Measurements from ENCODE around the gene TSPAN11. TPM values are rescaled to one million over a fixed set of nuclear protein-coding genes. Genes with fewer than 3 reads are reported as not detected.

The TSPAN11 gene
- total RNA-seq, 1 experiment from 2014 or later = not detected

DNA sequence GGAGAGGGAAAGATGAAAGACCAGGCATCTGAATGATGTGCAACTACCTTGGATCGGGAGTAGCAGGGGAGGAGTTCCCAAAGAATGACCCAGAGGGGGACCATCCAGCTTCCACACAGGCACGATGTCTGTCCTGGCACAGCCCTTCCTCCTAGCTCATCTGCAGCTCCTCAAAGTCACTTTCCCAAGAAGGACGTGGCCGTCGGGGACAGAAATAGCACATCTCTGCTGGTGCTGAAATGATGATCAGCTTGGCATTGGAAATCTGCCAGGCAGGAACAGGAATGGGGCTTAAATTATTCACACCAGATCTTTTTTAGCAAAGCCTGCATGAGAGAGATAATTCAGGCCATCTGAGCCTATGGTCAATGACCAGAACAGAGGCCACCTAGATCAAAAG lies 41.7 kb downstream of the TSPAN11 start:
- no peaks in the 10 kb centered on the region for H3K9me3 ChIP-seq
- intact Hi-C loops (cut with micrococcal nuclease; ENCODE audit: unreplicated experiment) = no loop called here
- H3K27ac Mint-ChIP-seq (ENCODE audit: unreplicated experiment) = no peak overlapping the region
- ChIA-PET CTCF (no interaction called here), POLR2A (no interaction called here)
- H3K4me3 ChIP-seq (ENCODE audit: low read depth, low read length) = no peak overlapping the region
- no peaks in the 10 kb centered on the region for H3K9me3 Mint-ChIP-seq (ENCODE audit: unreplicated experiment)
- peaks cover 11% of the 10 kb centered on the region for H3K4me1 Mint-ChIP-seq (ENCODE audit: low read depth, unreplicated experiment)
- TF ChIP-seq, protein P1, sequence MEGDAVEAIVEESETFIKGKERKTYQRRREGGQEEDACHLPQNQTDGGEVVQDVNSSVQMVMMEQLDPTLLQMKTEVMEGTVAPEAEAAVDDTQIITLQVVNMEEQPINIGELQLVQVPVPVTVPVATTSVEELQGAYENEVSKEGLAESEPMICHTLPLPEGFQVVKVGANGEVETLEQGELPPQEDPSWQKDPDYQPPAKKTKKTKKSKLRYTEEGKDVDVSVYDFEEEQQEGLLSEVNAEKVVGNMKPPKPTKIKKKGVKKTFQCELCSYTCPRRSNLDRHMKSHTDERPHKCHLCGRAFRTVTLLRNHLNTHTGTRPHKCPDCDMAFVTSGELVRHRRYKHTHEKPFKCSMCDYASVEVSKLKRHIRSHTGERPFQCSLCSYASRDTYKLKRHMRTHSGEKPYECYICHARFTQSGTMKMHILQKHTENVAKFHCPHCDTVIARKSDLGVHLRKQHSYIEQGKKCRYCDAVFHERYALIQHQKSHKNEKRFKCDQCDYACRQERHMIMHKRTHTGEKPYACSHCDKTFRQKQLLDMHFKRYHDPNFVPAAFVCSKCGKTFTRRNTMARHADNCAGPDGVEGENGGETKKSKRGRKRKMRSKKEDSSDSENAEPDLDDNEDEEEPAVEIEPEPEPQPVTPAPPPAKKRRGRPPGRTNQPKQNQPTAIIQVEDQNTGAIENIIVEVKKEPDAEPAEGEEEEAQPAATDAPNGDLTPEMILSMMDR (IDR thresholded peaks at IDR 0.05; ENCODE audit: insufficient read depth in 1 of 2, low read depth in 1 of 2, low read length in 1 of 2, severe bottlenecking in 1 of 2, unreplicated experiment in 1 of 2) = no peak
- no peak for DNase-seq
- H3K36me3 ChIP-seq (ENCODE audit: control insufficient read depth, insufficient read depth, low read length) = no peaks in the 10 kb centered on the region
- peaks cover 13% of the 10 kb centered on the region; the same call in 1 of the 2 replicates for H3K4me1 ChIP-seq
- BruUV-seq (replicated peaks) = no TSS peak
- no peak overlapping the region for H3K4me3 Mint-ChIP-seq (ENCODE audit: unreplicated experiment)
- no peaks in the 10 kb centered on the region; the same call in 1 of the 2 replicates for H3K27me3 ChIP-seq (replicated peaks; ENCODE audit: control insufficient read depth, insufficient read depth, low read length)
- peaks cover 30% of the 10 kb centered on the region for H3K27me3 Mint-ChIP-seq (ENCODE audit: insufficient read depth, unreplicated experiment)
- H3K36me3 Mint-ChIP-seq (ENCODE audit: insufficient read depth, unreplicated experiment) = no peaks in the 10 kb centered on the region

DNA sequence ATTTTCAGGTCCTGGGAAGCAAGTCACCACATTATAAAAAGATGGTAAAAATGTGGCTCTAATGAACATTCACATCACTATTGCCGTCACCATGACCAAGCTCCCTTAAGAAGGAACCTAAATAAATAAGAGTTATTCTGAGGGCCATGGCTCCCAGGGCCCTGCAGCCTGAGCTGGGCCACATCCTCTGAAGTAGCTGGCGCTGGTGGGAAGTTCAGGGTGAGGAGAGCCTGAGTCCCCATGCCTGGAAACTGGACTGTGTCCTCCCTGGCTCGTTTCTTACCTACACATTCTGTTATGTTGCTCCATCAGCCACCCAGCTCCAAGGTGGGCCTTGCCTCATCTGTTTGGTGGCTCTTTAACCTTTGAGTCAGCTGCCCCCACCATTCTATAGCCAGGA lies 42.5 kb downstream of the TSPAN11 start:
- Mint-ChIP-seq H3K4me1 (ENCODE audit: low read depth, unreplicated experiment) (peaks cover 11% of the 10 kb centered on the region), H3K27ac (ENCODE audit: unreplicated experiment) (no peak overlapping the region), H3K27me3 (ENCODE audit: insufficient read depth, unreplicated experiment) (peaks cover 29% of the 10 kb centered on the region), H3K9me3 (ENCODE audit: unreplicated experiment) (no peaks in the 10 kb centered on the region), H3K36me3 (ENCODE audit: insufficient read depth, unreplicated experiment) (no peaks in the 10 kb centered on the region), H3K4me3 (ENCODE audit: unreplicated experiment) (no peak overlapping the region)
- ChIA-PET CTCF (interaction anchor here (0.8 kb wide), 1 partner anchor 21 kb away, joined by 3 read pairs; no protein-coding TSS in a partner anchor), POLR2A (no interaction called here)
- DNase-seq = no peak
- Histone ChIP-seq H3K36me3 (ENCODE audit: control insufficient read depth, insufficient read depth, low read length) (no peaks in the 10 kb centered on the region), H3K9me3 (no peaks in the 10 kb centered on the region), H3K27me3 (replicated peaks; ENCODE audit: control insufficient read depth, insufficient read depth, low read length) (no peaks in the 10 kb centered on the region; the same call in 1 of the 2 replicates), H3K4me1 (peaks cover 13% of the 10 kb centered on the region; the same call in 1 of the 2 replicates), H3K4me3 (ENCODE audit: low read depth, low read length) (no peak overlapping the region)
- no TSS peak for BruUV-seq (replicated peaks)
- intact Hi-C loops (cut with micrococcal nuclease; ENCODE audit: unreplicated experiment) = no loop called here
- TF ChIP-seq, protein P1 (IDR thresholded peaks at IDR 0.05; ENCODE audit: insufficient read depth in 1 of 2, low read depth in 1 of 2, low read length in 1 of 2, severe bottlenecking in 1 of 2, unreplicated experiment in 1 of 2) = no peak

DNA sequence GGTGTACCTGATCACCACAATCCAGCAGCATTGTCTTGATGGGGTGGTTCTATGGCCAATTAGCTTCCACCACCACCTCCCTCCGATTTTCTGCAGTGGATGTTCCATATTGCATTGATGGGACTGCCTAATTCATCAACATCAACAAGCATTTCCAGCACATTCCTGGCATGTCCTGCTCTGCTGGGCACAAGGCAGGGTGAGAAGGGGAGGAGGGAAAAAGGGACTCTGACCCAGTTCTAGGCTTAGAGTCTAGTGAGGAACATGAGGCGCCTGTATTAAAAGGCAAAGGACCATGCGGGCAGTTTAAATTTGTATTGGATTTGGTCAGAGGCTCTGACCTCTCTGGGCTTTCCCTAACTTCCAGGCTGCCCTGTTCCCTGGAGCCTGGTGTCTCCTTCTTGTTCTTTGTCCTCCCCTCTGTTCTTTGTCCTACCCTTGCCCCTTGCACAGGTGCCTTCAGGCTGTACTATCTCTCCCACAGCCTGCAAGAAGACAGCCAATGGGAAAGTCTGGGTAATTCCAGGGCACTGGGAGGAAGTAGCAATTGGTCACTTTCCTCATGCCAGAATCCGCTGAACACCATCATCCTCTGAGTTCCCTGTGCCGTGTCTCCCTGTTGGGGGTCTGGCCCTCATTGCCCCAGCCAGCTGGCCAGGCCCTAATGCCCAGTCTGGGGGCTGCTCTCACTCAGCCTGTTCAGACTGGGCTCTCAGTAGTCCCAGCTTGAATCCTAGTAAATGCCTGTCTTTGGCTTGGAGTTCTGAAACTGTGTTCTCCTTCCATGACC lies 43.3 kb downstream of the TSPAN11 start:
- Mint-ChIP-seq H3K27ac (ENCODE audit: unreplicated experiment) (peak overlapping the region; percentile 65), H3K4me1 (ENCODE audit: low read depth, unreplicated experiment) (peaks cover 11% of the 10 kb centered on the region), H3K36me3 (ENCODE audit: insufficient read depth, unreplicated experiment) (no peaks in the 10 kb centered on the region), H3K9me3 (ENCODE audit: unreplicated experiment) (no peaks in the 10 kb centered on the region), H3K27me3 (ENCODE audit: insufficient read depth, unreplicated experiment) (peaks cover 28% of the 10 kb centered on the region), H3K4me3 (ENCODE audit: unreplicated experiment) (no peak overlapping the region)
- Histone ChIP-seq H3K27me3 (replicated peaks; ENCODE audit: control insufficient read depth, insufficient read depth, low read length) (no peaks in the 10 kb centered on the region; the same call in 1 of the 2 replicates), H3K4me1 (peaks cover 13% of the 10 kb centered on the region; the same call in 1 of the 2 replicates), H3K4me3 (ENCODE audit: low read depth, low read length) (no peak overlapping the region), H3K36me3 (ENCODE audit: control insufficient read depth, insufficient read depth, low read length) (no peaks in the 10 kb centered on the region), H3K9me3 (no peaks in the 10 kb centered on the region)
- DNase-seq = no peak
- no TSS peak for BruUV-seq (replicated peaks)
- TF ChIP-seq, protein P1 (IDR thresholded peaks at IDR 0.05; ENCODE audit: insufficient read depth in 1 of 2, low read depth in 1 of 2, low read length in 1 of 2, severe bottlenecking in 1 of 2, unreplicated experiment in 1 of 2) = no peak
- ChIA-PET POLR2A (no interaction called here), CTCF (interaction anchor here (1.6 kb wide), 1 partner anchor 15 kb away, joined by 16 read pairs; no protein-coding TSS in a partner anchor)
- intact Hi-C loops (cut with micrococcal nuclease; ENCODE audit: unreplicated experiment) = loop anchor here (5.0 kb wide), 1 partner anchor 118 kb away; no protein-coding TSS in a partner anchor
